Measurements from ENCODE around the gene DZIP1L.
"Not testable (repeated sequence)": the region's sequence is repeated elsewhere in the genome, so short reads cannot be mapped to it uniquely, and the experiment has no call there.

DZIP1L gene

GRCh38 chr3:138093721-138094120 lies 21.7 kb downstream of the DZIP1L start:
- Histone ChIP-seq H3K4me1 (ENCODE audit: control insufficient read depth, insufficient read depth, low read length, poor library complexity, severe bottlenecking) (no peaks in the 10 kb centered on the region), H3K27ac (ENCODE audit: insufficient read depth, low read length, poor library complexity, severe bottlenecking) (no peak overlapping the region), H3K36me3 (ENCODE audit: control insufficient read depth, insufficient read depth, low read length) (no peaks in the 10 kb centered on the region), H3K9me3 (ENCODE audit: control insufficient read depth, low read length) (no peaks in the 10 kb centered on the region), H3K4me3 (ENCODE audit: insufficient read depth, low read depth, low read length, poor library complexity, severe bottlenecking) (no peak overlapping the region), H3K27me3 (replicated peaks; ENCODE audit: control insufficient read depth, insufficient read depth, low read length, poor library complexity, severe bottlenecking) (no peaks in the 10 kb centered on the region)
- no peak for DNase-seq

GRCh38 chr3:138092023-138092422 lies 23.4 kb downstream of the DZIP1L start:
- DNase-seq = no peak
- H3K27ac ChIP-seq (ENCODE audit: insufficient read depth, low read length, poor library complexity, severe bottlenecking) = no peak overlapping the region
- H3K4me1 ChIP-seq (ENCODE audit: control insufficient read depth, insufficient read depth, low read length, poor library complexity, severe bottlenecking) = no peaks in the 10 kb centered on the region
- H3K4me3 ChIP-seq (ENCODE audit: insufficient read depth, low read depth, low read length, poor library complexity, severe bottlenecking) = no peak overlapping the region
- H3K36me3 ChIP-seq (ENCODE audit: control insufficient read depth, insufficient read depth, low read length) = no peaks in the 10 kb centered on the region
- no peaks in the 10 kb centered on the region for H3K9me3 ChIP-seq (ENCODE audit: control insufficient read depth, low read length)
- no peaks in the 10 kb centered on the region for H3K27me3 ChIP-seq (replicated peaks; ENCODE audit: control insufficient read depth, insufficient read depth, low read length, poor library complexity, severe bottlenecking)

GRCh38 chr3:138089091-138089490 lies 26.3 kb downstream of the DZIP1L start:
- no peak for DNase-seq
- Histone ChIP-seq H3K36me3 (ENCODE audit: control insufficient read depth, insufficient read depth, low read length) (no peaks in the 10 kb centered on the region), H3K4me3 (ENCODE audit: insufficient read depth, low read depth, low read length, poor library complexity, severe bottlenecking) (no peak overlapping the region), H3K27ac (ENCODE audit: insufficient read depth, low read length, poor library complexity, severe bottlenecking) (no peak overlapping the region), H3K27me3 (replicated peaks; ENCODE audit: control insufficient read depth, insufficient read depth, low read length, poor library complexity, severe bottlenecking) (no peaks in the 10 kb centered on the region), H3K9me3 (ENCODE audit: control insufficient read depth, low read length) (no peaks in the 10 kb centered on the region), H3K4me1 (ENCODE audit: control insufficient read depth, insufficient read depth, low read length, poor library complexity, severe bottlenecking) (no peaks in the 10 kb centered on the region)

GRCh38 chr3:138085745-138086144 lies 29.7 kb downstream of the DZIP1L start:
- not testable (repeated sequence) for H3K9me3 ChIP-seq (ENCODE audit: control insufficient read depth, low read length); H3K27ac ChIP-seq (ENCODE audit: insufficient read depth, low read length, poor library complexity, severe bottlenecking); H3K36me3 ChIP-seq (ENCODE audit: control insufficient read depth, insufficient read depth, low read length); H3K27me3 ChIP-seq (replicated peaks; ENCODE audit: control insufficient read depth, insufficient read depth, low read length, poor library complexity, severe bottlenecking); DNase-seq; H3K4me3 ChIP-seq (ENCODE audit: insufficient read depth, low read depth, low read length, poor library complexity, severe bottlenecking)
- H3K4me1 ChIP-seq (ENCODE audit: control insufficient read depth, insufficient read depth, low read length, poor library complexity, severe bottlenecking) = peaks cover 11% of the 10 kb centered on the region

- no peak for DNase-seq
- peaks cover 11% of the 10 kb centered on the region for H3K4me1 ChIP-seq (ENCODE audit: control insufficient read depth, insufficient read depth, low read length, poor library complexity, severe bottlenecking)
- no peaks in the 10 kb centered on the region for H3K9me3 ChIP-seq (ENCODE audit: control insufficient read depth, low read length)
- no peaks in the 10 kb centered on the region for H3K36me3 ChIP-seq (ENCODE audit: control insufficient read depth, insufficient read depth, low read length)
- no peak overlapping the region for H3K4me3 ChIP-seq (ENCODE audit: insufficient read depth, low read depth, low read length, poor library complexity, severe bottlenecking)
- H3K27ac ChIP-seq (ENCODE audit: insufficient read depth, low read length, poor library complexity, severe bottlenecking) = no peak overlapping the region
- H3K27me3 ChIP-seq (replicated peaks; ENCODE audit: control insufficient read depth, insufficient read depth, low read length, poor library complexity, severe bottlenecking) = no peaks in the 10 kb centered on the region
Observed at GRCh38 chr3:138084196-138084595, 31.2 kb downstream of the DZIP1L start.

GRCh38 chr3:138082992-138083386 lies 32.4 kb downstream of the DZIP1L start:
- Histone ChIP-seq H3K36me3 (ENCODE audit: control insufficient read depth, insufficient read depth, low read length) (no peaks in the 10 kb centered on the region), H3K4me1 (ENCODE audit: control insufficient read depth, insufficient read depth, low read length, poor library complexity, severe bottlenecking) (peaks cover 11% of the 10 kb centered on the region)
- no peak for DNase-seq

GRCh38 chr3:138082085-138082991 lies 33.1 kb downstream of the DZIP1L start:
- no peak overlapping the region for H3K27ac ChIP-seq (ENCODE audit: insufficient read depth, low read length, poor library complexity, severe bottlenecking)
- no peak for DNase-seq
- H3K4me1 ChIP-seq (ENCODE audit: control insufficient read depth, insufficient read depth, low read length, poor library complexity, severe bottlenecking) = peaks cover 11% of the 10 kb centered on the region
- no peaks in the 10 kb centered on the region for H3K9me3 ChIP-seq (ENCODE audit: control insufficient read depth, low read length)
- no peak overlapping the region for H3K4me3 ChIP-seq (ENCODE audit: insufficient read depth, low read depth, low read length, poor library complexity, severe bottlenecking)
- no peaks in the 10 kb centered on the region for H3K27me3 ChIP-seq (replicated peaks; ENCODE audit: control insufficient read depth, insufficient read depth, low read length, poor library complexity, severe bottlenecking)
- no peaks in the 10 kb centered on the region for H3K36me3 ChIP-seq (ENCODE audit: control insufficient read depth, insufficient read depth, low read length)

More at GRCh38 chr3:138082992-138083386, 32.4 kb downstream of the DZIP1L start:
- no peaks in the 10 kb centered on the region for H3K27me3 ChIP-seq (replicated peaks; ENCODE audit: control insufficient read depth, insufficient read depth, low read length, poor library complexity, severe bottlenecking)
- H3K4me3 ChIP-seq (ENCODE audit: insufficient read depth, low read depth, low read length, poor library complexity, severe bottlenecking) = no peak overlapping the region
- H3K27ac ChIP-seq (ENCODE audit: insufficient read depth, low read length, poor library complexity, severe bottlenecking) = no peak overlapping the region
- H3K9me3 ChIP-seq (ENCODE audit: control insufficient read depth, low read length) = no peaks in the 10 kb centered on the region

GRCh38 chr3:138081371-138082084 lies 33.9 kb downstream of the DZIP1L start:
- H3K27ac ChIP-seq (ENCODE audit: insufficient read depth, low read length, poor library complexity, severe bottlenecking) = no peak overlapping the region
- no peaks in the 10 kb centered on the region for H3K9me3 ChIP-seq (ENCODE audit: control insufficient read depth, low read length)
- H3K27me3 ChIP-seq (replicated peaks; ENCODE audit: control insufficient read depth, insufficient read depth, low read length, poor library complexity, severe bottlenecking) = no peaks in the 10 kb centered on the region
- H3K4me3 ChIP-seq (ENCODE audit: insufficient read depth, low read depth, low read length, poor library complexity, severe bottlenecking) = no peak overlapping the region
- DNase-seq = no peak
- H3K36me3 ChIP-seq (ENCODE audit: control insufficient read depth, insufficient read depth, low read length) = no peaks in the 10 kb centered on the region
- peaks cover 11% of the 10 kb centered on the region for H3K4me1 ChIP-seq (ENCODE audit: control insufficient read depth, insufficient read depth, low read length, poor library complexity, severe bottlenecking)

GRCh38 chr3:138079901-138080300 lies 35.5 kb downstream of the DZIP1L start:
- no peaks in the 10 kb centered on the region for H3K27me3 ChIP-seq (replicated peaks; ENCODE audit: control insufficient read depth, insufficient read depth, low read length, poor library complexity, severe bottlenecking)
- H3K36me3 ChIP-seq (ENCODE audit: control insufficient read depth, insufficient read depth, low read length) = no peaks in the 10 kb centered on the region
- DNase-seq = no peak
- H3K9me3 ChIP-seq (ENCODE audit: control insufficient read depth, low read length) = no peaks in the 10 kb centered on the region
- no peak overlapping the region for H3K4me3 ChIP-seq (ENCODE audit: insufficient read depth, low read depth, low read length, poor library complexity, severe bottlenecking)
- H3K4me1 ChIP-seq (ENCODE audit: control insufficient read depth, insufficient read depth, low read length, poor library complexity, severe bottlenecking) = peaks cover 11% of the 10 kb centered on the region
- H3K27ac ChIP-seq (ENCODE audit: insufficient read depth, low read length, poor library complexity, severe bottlenecking) = no peak overlapping the region

GRCh38 chr3:138078901-138079344 lies 36.5 kb downstream of the DZIP1L start:
- no peak for DNase-seq
- no peak overlapping the region for H3K27ac ChIP-seq (ENCODE audit: insufficient read depth, low read length, poor library complexity, severe bottlenecking)
- peaks cover 11% of the 10 kb centered on the region for H3K4me1 ChIP-seq (ENCODE audit: control insufficient read depth, insufficient read depth, low read length, poor library complexity, severe bottlenecking)

More at GRCh38 chr3:138078901-138079344, 36.5 kb downstream of the DZIP1L start:
- Histone ChIP-seq H3K9me3 (ENCODE audit: control insufficient read depth, low read length) (no peaks in the 10 kb centered on the region), H3K27me3 (replicated peaks; ENCODE audit: control insufficient read depth, insufficient read depth, low read length, poor library complexity, severe bottlenecking) (no peaks in the 10 kb centered on the region), H3K4me3 (ENCODE audit: insufficient read depth, low read depth, low read length, poor library complexity, severe bottlenecking) (no peak overlapping the region), H3K36me3 (ENCODE audit: control insufficient read depth, insufficient read depth, low read length) (no peaks in the 10 kb centered on the region)

Measured in effector memory CD4-positive, alpha-beta T cell (primary cell).